GM23338 (cell line): ENCODE measurements around the gene DLX3. TPM values are rescaled to one million over a fixed set of nuclear protein-coding genes. Genes with fewer than 3 reads are reported as not detected.

Source experiments
- ATAC-seq: fragments of 200-7000 bp; cut with Tn5 transposase; 3 replicates; pipeline ENCODE4 v1.9.1; 2020
- DNase-seq: peaks from one replicate; pipeline ENCODE4 v3.0.0-alpha.2; 2015; ENCODE audit warnings: low spot score
- H2AFZ ChIP-seq: fragments of 200-600 bp; sonication (generic); 2 replicates; pipeline ENCODE4 v1.8.0; 2016; ENCODE audit warnings: antibody characterized with exemption, mild to moderate bottlenecking, moderate library complexity
- H3F3A ChIP-seq: fragments of 200-600 bp; sonication (generic); replicated peaks from 2 replicates; pipeline ENCODE4 v1.8.0; 2017; ENCODE audit warnings: antibody characterized with exemption, mixed run types, low read depth
- H3K27ac ChIP-seq: fragments of 200-600 bp; sonication (generic); 2 replicates; pipeline ENCODE4 v1.6.1; 2016; ENCODE audit warnings: low read depth
- H3K27me3 ChIP-seq: fragments of 200-600 bp; sonication (generic); 2 replicates; pipeline ENCODE4 v1.8.0; 2016; ENCODE audit warnings: mild to moderate bottlenecking, mixed run types, moderate library complexity; ENCODE audit not compliant: insufficient read depth
- H3K36me3 ChIP-seq: fragments of 200-600 bp; sonication (generic); 2 replicates; pipeline ENCODE4 v1.8.0; 2016; ENCODE audit warnings: mild to moderate bottlenecking; ENCODE audit not compliant: insufficient read depth
- H3K4me1 ChIP-seq: fragments of 200-600 bp; sonication (generic); 2 replicates; pipeline ENCODE4 v1.8.0; 2016; ENCODE audit warnings: mild to moderate bottlenecking, moderate library complexity; ENCODE audit not compliant: insufficient read depth
- H3K4me2 ChIP-seq: fragments of 200-600 bp; sonication (generic); 2 replicates; pipeline ENCODE4 v1.7.1; 2017; ENCODE audit warnings: mixed run types
- H3K4me3 ChIP-seq: fragments of 200-600 bp; sonication (generic); 2 replicates; pipeline ENCODE4 v1.6.1; 2016; ENCODE audit warnings: mixed run types
- H3K79me2 ChIP-seq: fragments of 200-600 bp; sonication (generic); replicated peaks from 2 replicates; pipeline ENCODE4 v1.8.0; 2017; ENCODE audit warnings: mild to moderate bottlenecking; ENCODE audit not compliant: insufficient read depth
- H3K9me2 ChIP-seq: fragments of 200-600 bp; sonication (generic); 2 replicates; pipeline ENCODE4 v1.8.0; 2017; ENCODE audit not compliant: insufficient read depth
- H4K20me1 ChIP-seq: fragments of 200-600 bp; sonication (generic); replicated peaks from 2 replicates; pipeline ENCODE4 v1.8.0; 2017; ENCODE audit warnings: mild to moderate bottlenecking; ENCODE audit not compliant: insufficient read depth
- H3K27ac Mint-ChIP-seq: 2 replicates; pipeline ENCODE4 v1.8.0; 2020; ENCODE audit warnings: inconsistent platforms, mild to moderate bottlenecking, moderate library complexity, mixed read lengths
- H3K27me3 Mint-ChIP-seq: 3 replicates; pipeline ENCODE4 v1.8.0; 2022; ENCODE audit warnings: low read depth, mild to moderate bottlenecking, moderate library complexity, mixed read lengths, inconsistent platforms; ENCODE audit not compliant: insufficient read depth, poor library complexity
- H3K36me3 Mint-ChIP-seq: 3 replicates; pipeline ENCODE4 v1.8.0; 2021; ENCODE audit warnings: low read depth, mild to moderate bottlenecking, inconsistent platforms, moderate library complexity, mixed read lengths
- H3K4me1 Mint-ChIP-seq: 3 replicates; pipeline ENCODE4 v1.8.0; 2020; ENCODE audit warnings: mild to moderate bottlenecking, inconsistent platforms, mixed read lengths
- H3K4me3 Mint-ChIP-seq: 3 replicates; pipeline ENCODE4 v1.8.0; 2021; ENCODE audit warnings: moderate library complexity, mild to moderate bottlenecking, inconsistent platforms, mixed read lengths
- H3K9me3 Mint-ChIP-seq: 3 replicates; pipeline ENCODE4 v1.8.0; 2020; ENCODE audit warnings: moderate library complexity, mild to moderate bottlenecking, inconsistent platforms, mixed read lengths
- STAT1 ChIP-seq: IDR thresholded peaks from one replicate; pipeline ENCODE4 v1.6.1; 2016; ENCODE audit warnings: antibody characterized with exemption; ENCODE audit not compliant: unreplicated experiment
- polyA plus RNA-seq: library from polyadenylated mRNA; unstranded; fragments of >200 nt; fragmentation: Nextera tagmentation; extraction: Ambion mirVana; gene quantifications from 2 replicates; pipeline ENCODE4 v1.2.1, GENCODE V29; 2016
- small RNA-seq: library from RNA; depleted of rRNA; stranded (forward); fragments of <200 nt; gene quantifications from one replicate; pipeline ENCODE3, GENCODE V24; 2014; ENCODE audit warnings: low replicate concordance
- total RNA-seq: library from RNA; depleted of rRNA; stranded (reverse); fragments of >200 nt; shearing (Covaris generic); gene quantifications from 2 replicates; pipeline ENCODE4 v1.2.3, GENCODE V29; 2014; rRNA removed

The DLX3 gene
- total and polyA plus RNA-seq, 2 experiments from 2014 or later = 0.14 to 0.27 TPM

DNA sequence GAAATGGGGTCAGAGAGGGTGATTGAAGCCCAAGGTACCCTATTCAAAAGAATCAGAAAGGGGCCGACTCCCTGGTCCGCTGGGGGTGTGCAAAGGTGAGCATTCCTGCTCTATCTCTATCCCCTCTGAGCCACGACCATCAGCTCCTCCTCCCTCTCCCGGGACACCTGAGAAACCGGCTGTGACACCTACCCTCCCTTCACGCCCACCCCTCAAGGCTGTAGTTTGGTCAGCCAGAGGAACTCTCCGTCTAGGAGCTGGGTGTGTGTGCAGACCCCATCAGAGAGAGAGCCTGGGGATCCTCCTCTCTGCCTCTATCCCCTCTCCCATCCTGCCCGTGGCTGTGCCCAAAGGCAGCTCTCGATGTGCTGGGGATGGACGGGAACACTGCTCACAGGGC lies 53.6 kb downstream of the DLX3 start:
- no peaks in the 10 kb centered on the region; the same call in 1 of the 2 replicates for H3K27me3 ChIP-seq
- no peaks in the 10 kb centered on the region for H3F3A ChIP-seq
- H3K27me3 Mint-ChIP-seq = peaks cover 25% of the 10 kb centered on the region
- DNase-seq (no peak), ATAC-seq (no peak)
- H3K79me2 ChIP-seq = no peaks in the 10 kb centered on the region
- H3K9me2 ChIP-seq = no peaks in the 10 kb centered on the region
- no peak overlapping the region for H2AFZ ChIP-seq
- no peak for TF ChIP-seq STAT1
- H3K27ac ChIP-seq = no peak overlapping the region
- H3K4me1 ChIP-seq = no peaks in the 10 kb centered on the region
- no peaks in the 10 kb centered on the region for H3K36me3 Mint-ChIP-seq
- no peak overlapping the region for H3K27ac Mint-ChIP-seq
- H3K4me2 ChIP-seq = no peak overlapping the region
- H3K4me3 ChIP-seq = no peak overlapping the region
- no peak overlapping the region for H3K4me3 Mint-ChIP-seq
- H3K4me1 Mint-ChIP-seq = peaks cover 8% of the 10 kb centered on the region; the same call in 2 of the 3 replicates
- no peaks in the 10 kb centered on the region for H4K20me1 ChIP-seq
- H3K9me3 Mint-ChIP-seq = no peaks in the 10 kb centered on the region
- no peaks in the 10 kb centered on the region for H3K36me3 ChIP-seq

Small RNA genes lying within 50 kb of the gene (small RNA-seq; reads per million reads assigned to genes)
- gene RNU6-1313P = not detected

Other genes starting within 250 kb of the DLX3 start
- gene FAM117A, start 231.1 kb downstream of the DLX3 start, total RNA-seq = 21.4 and 46.4 TPM in 2 replicates
- 19.8 and 21.3 TPM in 2 replicates for gene FAM117A, start 231.1 kb downstream of the DLX3 start, polyA plus RNA-seq
- gene KAT7, start 206.5 kb downstream of the DLX3 start, total RNA-seq = 187 and 226 TPM in 2 replicates
- 30.5 and 31.0 TPM in 2 replicates for gene KAT7, start 206.5 kb downstream of the DLX3 start, polyA plus RNA-seq
- gene TAC4, start 147.2 kb downstream of the DLX3 start, total RNA-seq = not detected in 2 replicates
- not detected in 2 replicates for gene TAC4, start 147.2 kb downstream of the DLX3 start, polyA plus RNA-seq
- gene DLX4, start 26.0 kb downstream of the DLX3 start, total RNA-seq = 0.10 and 0.58 TPM in 2 replicates
- 0.79 and 0.80 TPM in 2 replicates for gene DLX4, start 26.0 kb downstream of the DLX3 start, polyA plus RNA-seq
- gene ITGA3, start 60.9 kb upstream of the DLX3 start, total RNA-seq = 23.2 and 28.3 TPM in 2 replicates
- 9.6 and 11.0 TPM in 2 replicates for gene ITGA3, start 60.9 kb upstream of the DLX3 start, polyA plus RNA-seq
- 11.4 and 15.9 TPM in 2 replicates for gene PDK2, start 100.1 kb upstream of the DLX3 start, total RNA-seq
- 12.0 and 13.2 TPM in 2 replicates for gene PDK2, start 100.1 kb upstream of the DLX3 start, polyA plus RNA-seq
- 1.3 and 4.7 TPM in 2 replicates for gene SAMD14, start 134.9 kb upstream of the DLX3 start, total RNA-seq
- gene SAMD14, start 134.9 kb upstream of the DLX3 start, polyA plus RNA-seq = 0.70 and 0.97 TPM in 2 replicates
- gene PPP1R9B, start 155.5 kb upstream of the DLX3 start, total RNA-seq = 10.1 and 10.5 TPM in 2 replicates
- gene PPP1R9B, start 155.5 kb upstream of the DLX3 start, polyA plus RNA-seq = 1.9 and 2.1 TPM in 2 replicates
- not detected in 2 replicates for gene SGCA, start 170.8 kb upstream of the DLX3 start, total RNA-seq
- 0.19 TPM in 1 of 2 replicates, not detected in the other for gene SGCA, start 170.8 kb upstream of the DLX3 start, polyA plus RNA-seq
- 27.9 and 34.3 TPM in 2 replicates for gene COL1A1, start 206.4 kb upstream of the DLX3 start, total RNA-seq
- gene COL1A1, start 206.4 kb upstream of the DLX3 start, polyA plus RNA-seq = 21.2 and 22.4 TPM in 2 replicates